Suprapubic skin (tissue), 4 donors: ENCODE results near the gene FMNL2.
"Not testable (repeated sequence)": the region's sequence is repeated elsewhere in the genome, so short reads cannot be mapped to it uniquely, and the experiment has no call there.

Experiments used
- POLR2A ChIP-seq, 2 donors: fragments of 450-650 bp; IDR thresholded peaks; one replicate each; pipeline ENCODE4 v1.6.1; 2017; ENCODE audit warnings: antibody characterized with exemption in 2 of 2, mild to moderate bottlenecking in 2 of 2, moderate library complexity in 2 of 2
- POLR2AphosphoS5 ChIP-seq, 3 donors: sonication (generic); formaldehyde crosslinking; IDR thresholded peaks; one replicate each; pipeline ENCODE4 v1.6.1; 2017; ENCODE audit warnings: antibody characterized with exemption in 3 of 3
- TF ChIP-seq, protein P1 (sequence below), 2 donors: fragments of 200-600 bp in 1 of 2; fragments of 450-650 bp in 1 of 2; sonication (generic) in 1 of 2; IDR thresholded peaks; one replicate each; pipeline ENCODE4 v1.5.1; 2016 to 2019; ENCODE audit warnings: antibody characterized with exemption in 2 of 2, mild to moderate bottlenecking in 1 of 2, moderate library complexity in 1 of 2

DNA sequence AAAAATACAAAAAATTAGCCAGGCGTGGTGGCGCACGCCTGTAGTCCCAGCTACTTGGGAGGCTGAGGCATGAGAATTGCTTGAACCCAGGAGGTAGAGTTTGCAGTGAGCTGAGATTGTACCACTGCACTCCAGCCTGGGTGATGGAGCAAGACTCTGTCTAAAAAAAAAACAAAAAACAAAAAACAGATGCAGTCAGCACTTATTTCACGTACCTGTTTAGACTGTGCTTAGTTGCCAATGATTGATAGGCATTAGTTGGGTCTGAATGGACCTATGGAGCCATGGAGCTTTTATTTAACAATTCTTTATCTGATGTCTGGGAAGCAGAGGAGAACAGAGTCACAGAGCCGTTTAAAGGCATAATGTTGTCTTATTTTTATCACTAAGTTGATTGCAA, 139.5 kb downstream of the FMNL2 start:
- not testable (repeated sequence) for TF ChIP-seq POLR2AphosphoS5, POLR2A (IDR thresholded peaks at IDR 0.05)
- TF ChIP-seq, protein P1, sequence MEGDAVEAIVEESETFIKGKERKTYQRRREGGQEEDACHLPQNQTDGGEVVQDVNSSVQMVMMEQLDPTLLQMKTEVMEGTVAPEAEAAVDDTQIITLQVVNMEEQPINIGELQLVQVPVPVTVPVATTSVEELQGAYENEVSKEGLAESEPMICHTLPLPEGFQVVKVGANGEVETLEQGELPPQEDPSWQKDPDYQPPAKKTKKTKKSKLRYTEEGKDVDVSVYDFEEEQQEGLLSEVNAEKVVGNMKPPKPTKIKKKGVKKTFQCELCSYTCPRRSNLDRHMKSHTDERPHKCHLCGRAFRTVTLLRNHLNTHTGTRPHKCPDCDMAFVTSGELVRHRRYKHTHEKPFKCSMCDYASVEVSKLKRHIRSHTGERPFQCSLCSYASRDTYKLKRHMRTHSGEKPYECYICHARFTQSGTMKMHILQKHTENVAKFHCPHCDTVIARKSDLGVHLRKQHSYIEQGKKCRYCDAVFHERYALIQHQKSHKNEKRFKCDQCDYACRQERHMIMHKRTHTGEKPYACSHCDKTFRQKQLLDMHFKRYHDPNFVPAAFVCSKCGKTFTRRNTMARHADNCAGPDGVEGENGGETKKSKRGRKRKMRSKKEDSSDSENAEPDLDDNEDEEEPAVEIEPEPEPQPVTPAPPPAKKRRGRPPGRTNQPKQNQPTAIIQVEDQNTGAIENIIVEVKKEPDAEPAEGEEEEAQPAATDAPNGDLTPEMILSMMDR (IDR thresholded peaks at IDR 0.05): not testable (repeated sequence)
